GM04504 (cell line): ENCODE data around the gene CEMP1.

Experiments used
- DNase-seq: peaks from one replicate; pipeline ENCODE4 v3.0.0-alpha.2; 2012; ENCODE audit warnings: low read depth

The CEMP1 gene

DNA sequence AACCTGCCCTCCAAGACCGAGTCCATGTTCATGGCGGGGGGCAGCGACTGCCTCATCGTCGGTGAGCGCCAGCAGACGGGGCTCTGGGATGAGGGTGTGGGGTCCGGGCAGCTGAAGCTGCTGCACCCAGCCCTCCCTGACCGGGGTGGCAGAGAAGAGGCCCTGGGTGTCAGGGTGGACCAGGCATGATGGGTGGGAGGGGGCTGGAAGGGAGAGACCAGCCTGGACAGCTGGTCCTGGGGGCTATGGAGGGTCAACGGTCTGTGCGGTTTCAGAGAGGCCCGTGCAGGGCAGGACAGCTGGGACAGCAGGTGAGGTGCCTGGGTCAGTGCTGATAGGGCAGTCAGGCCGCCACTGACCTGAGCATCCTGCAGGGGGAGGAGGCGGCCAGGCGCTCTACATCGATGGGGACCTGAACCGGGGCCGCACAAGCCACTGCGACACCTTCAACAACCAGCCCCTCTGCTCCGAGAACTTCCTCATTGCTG is 30.7 kb downstream of the CEMP1 start:
- no peak for DNase-seq

GRCh38 chr16:2499890-2500429 is 31.2 kb downstream of the CEMP1 start:
- DNase-seq, result no peak

- no peak for DNase-seq
Measured at GRCh38 chr16:2499454-2499853, 31.8 kb downstream of the CEMP1 start.

DNA sequence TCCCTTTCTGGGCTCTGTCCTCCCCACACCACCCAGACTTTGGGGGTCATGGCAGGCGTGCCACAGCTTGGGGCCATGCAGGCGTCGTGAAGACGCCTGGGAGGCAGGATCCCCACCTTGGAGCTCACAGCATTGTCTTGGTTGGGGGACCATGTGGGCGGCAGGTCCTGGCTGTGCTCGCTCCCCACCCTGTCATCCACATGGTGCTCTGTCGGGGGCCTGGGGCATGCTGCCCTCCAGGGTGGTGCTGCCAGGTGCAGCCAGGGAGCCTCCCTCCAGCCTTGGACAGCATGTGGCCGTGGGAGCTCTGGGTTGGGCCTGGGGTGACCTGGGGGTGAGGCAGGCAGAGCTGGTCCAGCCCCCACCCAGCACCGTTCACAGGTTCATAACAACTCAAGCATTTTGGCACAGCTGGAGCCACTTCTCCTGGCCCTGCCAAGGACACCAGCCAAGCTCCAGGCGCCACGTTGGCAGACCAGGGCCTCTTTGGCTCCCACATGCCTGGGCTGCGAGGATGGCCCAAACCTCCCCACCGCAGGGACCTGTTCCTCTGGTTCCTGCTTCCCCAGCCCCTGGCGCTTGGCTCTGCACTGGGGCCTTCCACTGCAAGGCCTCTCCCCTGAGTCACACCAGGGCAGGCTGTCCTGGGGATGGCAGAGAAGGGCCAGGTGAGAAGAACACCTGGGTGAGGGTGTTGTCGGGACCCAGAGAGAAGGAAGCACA is 32.5 kb downstream of the CEMP1 start:
- no peak for DNase-seq

DNA sequence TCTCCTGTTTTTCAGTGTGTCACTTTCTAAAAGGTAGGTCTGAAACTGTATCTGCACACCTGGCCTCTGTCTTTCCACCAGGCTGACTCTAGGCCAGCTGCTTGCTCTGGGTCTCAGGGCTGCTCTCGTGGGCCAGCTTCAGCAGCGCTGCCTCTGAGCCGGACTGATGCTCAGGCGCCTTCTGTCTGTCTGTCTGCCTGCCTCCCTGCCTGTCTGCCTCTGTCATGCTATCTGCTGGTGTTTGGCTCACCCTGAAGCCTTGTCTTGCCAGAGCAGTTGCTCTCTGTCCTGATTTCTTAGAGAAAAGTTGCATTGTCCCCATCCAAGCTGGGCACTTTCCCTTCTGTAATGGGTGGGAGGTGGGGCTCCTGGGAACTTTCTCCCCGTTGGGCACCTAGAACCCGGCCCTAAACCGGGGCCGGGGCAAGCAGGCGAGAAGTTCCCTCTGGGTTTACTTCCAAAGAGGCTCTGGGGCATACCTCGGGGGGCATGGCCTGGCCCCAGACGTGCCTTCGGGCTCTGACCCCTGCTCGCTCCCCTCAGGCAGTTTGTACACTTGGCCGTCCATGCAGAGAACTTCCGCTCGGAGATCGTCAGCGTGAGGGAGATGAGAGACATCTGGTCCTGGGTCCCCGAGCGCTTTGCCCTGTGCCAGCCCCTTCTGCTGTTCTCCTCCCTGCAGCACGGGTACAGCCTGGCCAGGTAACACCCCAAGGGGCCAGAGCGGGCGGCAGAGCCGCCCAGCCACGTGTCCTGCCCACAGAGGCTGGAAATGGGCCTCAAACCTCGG is 33.3 kb downstream of the CEMP1 start:
- DNase-seq, result no peak

- no peak for DNase-seq
Measured at GRCh38 chr16:2497116-2497630, 34.0 kb downstream of the CEMP1 start.

GRCh38 chr16:2496223-2497115 is 34.7 kb downstream of the CEMP1 start:
- no peak for DNase-seq

DNA sequence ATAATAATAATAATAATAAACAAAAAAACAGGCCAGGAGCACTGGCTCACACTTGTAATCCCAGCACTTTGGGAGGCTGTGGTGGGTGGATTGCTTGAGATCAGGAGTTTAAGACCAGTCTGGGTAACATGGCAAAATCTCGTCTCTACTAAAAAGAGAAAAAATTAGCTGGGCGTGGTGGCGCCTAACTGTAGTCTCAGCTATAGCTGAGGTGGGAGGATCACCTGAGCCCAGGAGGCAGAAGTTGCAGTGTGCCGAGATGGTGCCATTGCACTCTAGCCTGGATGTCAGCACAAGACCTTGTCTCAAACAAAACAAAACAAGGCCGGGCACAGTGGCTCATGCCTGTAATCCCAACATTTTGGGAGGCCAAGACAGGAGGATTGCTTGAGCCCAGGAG is 36.2 kb downstream of the CEMP1 start:
- DNase-seq, result no peak

DNA sequence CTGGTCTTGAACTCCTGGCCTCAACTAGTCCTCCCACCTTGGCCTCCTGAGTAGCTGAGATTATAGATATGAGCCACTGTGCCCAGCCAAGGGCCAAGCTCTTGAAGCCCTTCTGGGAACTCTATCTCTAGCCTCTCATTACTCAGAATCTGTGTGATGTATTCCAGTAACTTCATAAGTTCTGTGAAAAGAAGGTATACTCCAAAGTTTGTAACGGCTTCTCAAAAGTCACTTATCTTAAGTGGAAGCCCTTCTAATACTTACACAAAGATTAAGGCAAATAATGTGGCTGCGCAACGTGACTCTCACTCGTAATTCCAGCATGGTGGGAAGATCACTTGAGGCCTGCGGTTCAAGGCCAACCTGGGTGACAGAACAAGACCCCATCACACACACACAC is 36.6 kb downstream of the CEMP1 start:
- no peak for DNase-seq

DNA sequence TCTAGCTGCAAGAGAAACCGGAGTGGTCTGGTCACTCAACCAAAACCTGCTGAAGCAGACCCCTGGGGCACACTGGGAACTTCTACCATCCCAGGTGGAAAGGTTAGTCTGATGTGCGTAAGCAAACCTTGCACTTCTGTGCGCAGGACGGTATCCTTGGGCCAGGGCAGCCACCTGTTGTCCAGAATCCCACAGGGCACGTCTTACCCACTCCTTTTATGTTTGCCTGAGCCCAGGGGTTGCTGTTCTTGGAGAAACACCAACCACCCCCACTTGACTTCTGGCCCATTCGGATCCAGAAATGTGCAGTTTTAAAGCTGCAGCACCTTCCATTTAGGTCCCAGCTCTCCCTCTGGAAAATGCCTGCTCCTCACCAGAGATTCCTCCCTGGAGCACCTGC is 37.6 kb downstream of the CEMP1 start:
- no peak for DNase-seq

DNA sequence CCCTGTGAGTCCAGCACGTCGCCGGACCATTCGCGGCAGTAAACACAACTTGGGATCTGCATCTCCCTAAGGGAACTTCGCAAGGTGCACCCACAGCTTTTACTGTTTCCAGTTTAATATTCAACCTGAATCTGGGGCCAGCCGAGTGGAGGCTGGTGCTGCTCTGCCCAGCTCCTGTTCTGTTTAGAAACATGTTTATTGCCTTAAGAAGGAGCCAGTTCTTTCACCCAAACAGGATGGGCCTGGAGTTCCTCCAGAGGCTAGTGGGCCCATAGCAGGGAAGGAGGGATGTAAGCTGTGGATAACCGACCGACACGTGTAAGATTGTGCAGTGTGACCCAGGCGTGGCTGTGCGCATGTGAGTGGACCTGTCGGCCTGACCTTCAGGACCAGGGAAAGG is 38.9 kb downstream of the CEMP1 start:
- DNase-seq, result no peak

DNA sequence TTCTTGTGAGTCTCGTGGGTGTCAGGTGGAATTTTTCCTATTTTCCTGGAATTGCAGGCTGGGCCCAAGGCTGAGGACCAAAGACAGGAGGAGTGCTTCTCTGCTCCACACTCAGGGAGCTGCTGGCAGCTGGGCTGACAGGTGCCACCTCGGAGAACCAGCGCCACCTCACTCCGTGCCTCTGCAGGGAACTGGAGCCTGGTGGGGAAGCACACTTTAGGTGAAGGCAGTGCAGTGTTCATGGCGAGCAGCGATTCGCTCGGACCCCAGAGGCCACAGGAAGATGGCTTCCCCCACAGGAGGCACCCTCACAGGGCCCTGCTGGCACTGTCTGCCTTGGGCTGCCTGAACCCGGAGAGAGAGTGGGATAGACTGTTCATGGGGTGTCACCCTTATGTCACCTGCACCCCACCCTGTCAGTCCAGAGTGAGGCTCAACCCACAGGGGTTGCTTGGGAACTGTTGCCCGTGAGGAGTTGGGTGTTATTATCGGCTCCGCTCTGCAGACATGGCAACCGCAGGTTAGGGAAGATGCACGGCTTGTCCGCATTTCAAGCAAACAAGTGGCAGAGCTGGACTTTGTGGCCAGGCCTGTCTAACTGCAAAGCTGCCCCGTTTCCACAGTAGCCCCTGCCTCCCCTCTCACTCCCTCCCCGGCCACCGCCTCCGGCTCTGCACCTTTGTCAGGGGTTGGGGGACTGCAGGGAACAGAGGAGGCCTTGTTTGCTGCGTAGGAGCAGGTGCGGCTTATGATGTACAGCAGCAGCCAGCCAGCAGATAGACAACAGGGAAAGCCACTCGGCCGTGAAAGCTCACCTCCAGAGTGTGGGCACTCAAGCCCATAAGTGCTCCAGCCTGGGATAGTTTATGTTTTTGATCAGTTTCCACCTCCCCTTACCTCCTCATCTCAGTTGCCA is 40.8 kb downstream of the CEMP1 start:
- no peak for DNase-seq

GRCh38 chr16:2489581-2489980 is 41.6 kb downstream of the CEMP1 start:
- DNase-seq, result no peak

GRCh38 chr16:2487903-2488531 is 43.2 kb downstream of the CEMP1 start:
- no peak for DNase-seq

GRCh38 chr16:2487517-2487842 is 43.7 kb downstream of the CEMP1 start:
- no peak for DNase-seq

GRCh38 chr16:2486645-2487516 is 44.3 kb downstream of the CEMP1 start:
- no peak for DNase-seq

DNA sequence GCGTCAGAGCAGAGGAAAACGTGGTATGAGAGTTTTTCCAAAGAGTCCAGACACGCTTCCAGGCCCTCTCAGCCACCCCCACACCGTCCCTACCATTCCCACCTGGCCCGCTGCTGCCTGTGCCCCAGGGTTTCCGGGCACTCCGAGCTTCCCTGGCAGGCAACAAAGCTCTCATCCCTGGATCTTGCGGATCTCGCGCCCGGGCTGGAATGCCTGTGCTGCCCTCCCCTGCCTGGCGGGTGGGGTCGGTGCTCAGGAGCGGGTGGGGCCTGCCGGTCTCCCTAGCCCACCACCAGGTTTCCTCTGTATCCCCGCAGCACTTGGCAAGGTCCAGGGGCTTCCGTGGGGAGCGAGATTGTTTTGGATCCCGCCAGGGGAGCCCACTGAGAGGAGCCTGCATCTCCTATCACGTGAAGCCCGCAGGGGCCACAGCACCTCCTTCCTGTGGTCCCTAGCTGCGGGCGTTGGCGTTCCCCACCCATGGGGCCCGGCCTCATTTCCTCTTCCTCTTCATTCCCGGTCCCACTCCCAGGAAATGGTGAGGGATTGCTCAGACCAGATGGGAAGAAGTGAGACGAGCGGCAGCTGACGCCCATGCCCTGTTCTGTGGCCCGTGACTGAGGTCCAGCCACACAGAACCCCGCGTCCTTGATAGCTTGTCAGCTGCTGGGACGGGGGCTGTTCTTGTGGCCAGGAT is 45.2 kb downstream of the CEMP1 start:
- no peak for DNase-seq

DNA sequence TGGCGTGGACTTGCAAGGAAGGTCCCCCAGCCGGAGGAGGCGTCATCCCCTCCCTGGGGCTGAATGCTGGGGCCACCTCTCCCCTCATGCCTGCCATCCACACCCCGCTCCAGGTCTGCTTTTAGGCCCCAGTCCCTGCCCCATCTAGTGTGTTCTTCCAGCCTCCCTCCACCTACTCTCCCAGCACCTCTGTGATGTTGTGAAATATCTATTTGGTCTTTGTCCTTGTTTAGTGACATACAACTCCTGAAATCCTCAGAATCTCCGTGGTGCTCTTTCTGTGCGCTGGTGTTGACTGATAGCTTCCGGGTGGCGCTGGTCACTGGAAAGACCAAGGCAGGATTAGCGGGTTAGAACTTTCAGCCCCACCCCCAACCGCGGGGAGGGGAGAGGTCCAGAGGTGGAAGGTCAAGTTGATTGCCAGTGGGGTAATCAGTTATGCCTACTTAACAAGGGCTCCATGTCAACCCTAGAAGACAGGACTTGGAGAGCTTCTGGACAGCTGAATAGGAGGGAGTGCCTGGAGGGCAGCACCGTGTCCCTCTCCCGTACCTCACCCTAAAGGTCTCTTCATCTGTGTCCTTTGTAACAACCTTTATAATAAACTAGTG is 46.2 kb downstream of the CEMP1 start:
- no peak for DNase-seq
